Measurements from ENCODE around the gene COPG2. TPM values are rescaled to one million over a fixed set of nuclear protein-coding genes. Genes with fewer than 3 reads are reported as not detected.

COPG2 gene
- total and polyA plus RNA-seq, 2 donors (not counting 1 experiment from before 2014, with no cell fraction given), result 6.1 to 13.4 TPM

DNA sequence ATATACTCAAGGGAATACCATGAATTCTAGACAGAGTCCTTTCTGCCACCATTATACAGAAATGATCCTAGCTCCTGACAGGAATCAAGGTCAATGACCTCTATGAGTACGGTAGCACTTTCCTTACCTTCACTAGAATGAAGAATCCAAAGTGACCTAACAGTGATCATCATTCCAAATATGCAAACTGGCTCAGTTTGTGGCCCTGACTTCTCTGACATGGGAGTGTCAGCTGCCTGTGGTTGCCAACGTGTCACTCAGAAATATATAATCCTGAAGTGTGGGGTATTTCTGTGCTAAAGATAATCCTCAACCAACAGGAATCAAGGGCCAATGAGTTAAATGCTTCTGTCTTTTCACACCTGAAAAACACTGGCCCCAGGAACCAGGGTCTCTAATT lies 45.7 kb downstream of the COPG2 start:
- TF ChIP-seq EZH2 (IDR thresholded peaks at IDR 0.05; ENCODE audit: borderline replicate concordance, insufficient read depth, low read depth, low read length, poor library complexity, severe bottlenecking), result no peak
- TF ChIP-seq, protein P1, sequence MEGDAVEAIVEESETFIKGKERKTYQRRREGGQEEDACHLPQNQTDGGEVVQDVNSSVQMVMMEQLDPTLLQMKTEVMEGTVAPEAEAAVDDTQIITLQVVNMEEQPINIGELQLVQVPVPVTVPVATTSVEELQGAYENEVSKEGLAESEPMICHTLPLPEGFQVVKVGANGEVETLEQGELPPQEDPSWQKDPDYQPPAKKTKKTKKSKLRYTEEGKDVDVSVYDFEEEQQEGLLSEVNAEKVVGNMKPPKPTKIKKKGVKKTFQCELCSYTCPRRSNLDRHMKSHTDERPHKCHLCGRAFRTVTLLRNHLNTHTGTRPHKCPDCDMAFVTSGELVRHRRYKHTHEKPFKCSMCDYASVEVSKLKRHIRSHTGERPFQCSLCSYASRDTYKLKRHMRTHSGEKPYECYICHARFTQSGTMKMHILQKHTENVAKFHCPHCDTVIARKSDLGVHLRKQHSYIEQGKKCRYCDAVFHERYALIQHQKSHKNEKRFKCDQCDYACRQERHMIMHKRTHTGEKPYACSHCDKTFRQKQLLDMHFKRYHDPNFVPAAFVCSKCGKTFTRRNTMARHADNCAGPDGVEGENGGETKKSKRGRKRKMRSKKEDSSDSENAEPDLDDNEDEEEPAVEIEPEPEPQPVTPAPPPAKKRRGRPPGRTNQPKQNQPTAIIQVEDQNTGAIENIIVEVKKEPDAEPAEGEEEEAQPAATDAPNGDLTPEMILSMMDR (IDR thresholded peaks at IDR 0.05), result no peak
- ATAC-seq (ENCODE audit: low read depth), result no peak
- Mint-ChIP-seq H3K27me3 (no peaks in the 10 kb centered on the region), H3K4me3 (no peak overlapping the region), H3K4me1 (peaks cover 3% of the 10 kb centered on the region), H3K27ac (no peak overlapping the region), H3K9me3 (ENCODE audit: insufficient read depth) (peaks cover 5% of the 10 kb centered on the region)
- DNase-seq, result no peak
- Histone ChIP-seq H3K27me3 (replicated peaks in 1 of 4; ENCODE audit: control extremely low read depth in 1 of 4, control insufficient read depth in 3 of 4, insufficient read depth in 4 of 4, low read length in 3 of 4) (no peaks in the 10 kb centered on the region), H3K4me1 (ENCODE audit: control insufficient read depth in 2 of 2, insufficient read depth in 2 of 2, low read length in 2 of 2) (no peaks in the 10 kb centered on the region), H3K79me2 (ENCODE audit: control insufficient read depth, insufficient read depth, low read length) (no peaks in the 10 kb centered on the region), H3K4me2 (replicated peaks; ENCODE audit: low read depth, low read length, poor library complexity, severe bottlenecking) (no peak overlapping the region), H2AFZ (ENCODE audit: insufficient read depth, low read depth, low read length, poor library complexity, severe bottlenecking) (no peak overlapping the region), H3K36me3 (replicated peaks in 1 of 2; ENCODE audit: control extremely low read depth in 1 of 2, control insufficient read depth in 1 of 2, extremely low read depth in 1 of 2, insufficient read depth in 2 of 2, low read length in 1 of 2) (no peaks in the 10 kb centered on the region), H3K27ac (ENCODE audit: low read length in 2 of 2) (no peak overlapping the region), H3K9me3 (ENCODE audit: control extremely low read depth in 1 of 3, control insufficient read depth in 2 of 3, insufficient read depth in 1 of 3, low read length in 2 of 3) (peaks cover 0 to 8% (median 0%) of the 10 kb centered on the region in 3 donors), H4K20me1 (ENCODE audit: control insufficient read depth, insufficient read depth, low read length, poor library complexity, severe bottlenecking) (no peaks in the 10 kb centered on the region), H3K4me3 (ENCODE audit: control extremely low read depth in 1 of 5, extremely low read depth in 1 of 5, insufficient read depth in 1 of 5, low read depth in 2 of 5, low read length in 4 of 5) (no peak overlapping the region), H3K9ac (ENCODE audit: low read length) (no peak overlapping the region)
- POLR2A ChIA-PET, result no interaction called here
- CTCF ChIA-PET, result no interaction called here
- WGBS (ENCODE audit: insufficient coverage), result 90% methylated on average over 1 of the region's 2 CpGs
- intact Hi-C loops (cut with micrococcal nuclease), result no loop called here

DNA sequence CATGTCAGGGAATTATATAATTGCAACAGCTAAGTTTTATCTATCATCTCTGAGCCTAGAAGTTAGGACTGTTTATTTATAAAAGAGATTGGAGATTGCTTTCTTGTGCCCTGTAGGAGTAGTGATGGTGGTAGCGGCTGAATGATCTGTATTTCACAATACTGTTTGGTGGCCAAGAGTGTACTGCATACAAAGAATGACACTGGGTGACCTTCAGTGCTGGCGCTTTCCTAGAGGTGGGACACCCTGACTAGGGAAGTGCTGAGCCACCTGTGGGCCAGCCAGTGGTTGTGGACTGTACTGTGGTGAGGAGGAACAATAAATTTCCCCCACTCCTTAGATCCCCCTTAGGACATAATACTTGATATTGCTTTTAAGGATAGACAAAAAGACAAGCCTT lies 53.0 kb downstream of the COPG2 start:
- ChIA-PET CTCF (no interaction called here), POLR2A (no interaction called here)
- no peak overlapping the region for H3K9ac ChIP-seq (ENCODE audit: low read length)
- no peaks in the 10 kb centered on the region for H3K27me3 ChIP-seq (replicated peaks in 1 of 4; ENCODE audit: control extremely low read depth in 1 of 4, control insufficient read depth in 3 of 4, insufficient read depth in 4 of 4, low read length in 3 of 4)
- H3K9me3 ChIP-seq (ENCODE audit: control extremely low read depth in 1 of 3, control insufficient read depth in 2 of 3, insufficient read depth in 1 of 3, low read length in 2 of 3), result no peaks in the 10 kb centered on the region
- no peaks in the 10 kb centered on the region for H3K79me2 ChIP-seq (ENCODE audit: control insufficient read depth, insufficient read depth, low read length)
- H3K27ac ChIP-seq (ENCODE audit: low read length in 2 of 2), result no peak overlapping the region
- TF ChIP-seq EZH2 (IDR thresholded peaks at IDR 0.05; ENCODE audit: borderline replicate concordance, insufficient read depth, low read depth, low read length, poor library complexity, severe bottlenecking), result no peak
- TF ChIP-seq, protein P1 (IDR thresholded peaks at IDR 0.05), result no peak
- H2AFZ ChIP-seq (ENCODE audit: insufficient read depth, low read depth, low read length, poor library complexity, severe bottlenecking), result no peak overlapping the region
- intact Hi-C loops (cut with micrococcal nuclease), result no loop called here
- Mint-ChIP-seq H3K27me3 (no peaks in the 10 kb centered on the region), H3K9me3 (ENCODE audit: insufficient read depth) (peaks cover 2% of the 10 kb centered on the region), H3K4me3 (no peak overlapping the region), H3K4me1 (no peaks in the 10 kb centered on the region), H3K27ac (no peak overlapping the region)
- H3K4me3 ChIP-seq (ENCODE audit: control extremely low read depth in 1 of 5, extremely low read depth in 1 of 5, insufficient read depth in 1 of 5, low read depth in 2 of 5, low read length in 4 of 5), result no peak overlapping the region
- H3K4me2 ChIP-seq (replicated peaks; ENCODE audit: low read depth, low read length, poor library complexity, severe bottlenecking), result no peak overlapping the region
- no peak for DNase-seq
- 86% methylated on average over 1 of the region's 2 CpGs for WGBS (ENCODE audit: insufficient coverage)
- peaks cover 2 to 31% of the 10 kb centered on the region in 2 experiments for H3K36me3 ChIP-seq (replicated peaks in 1 of 2; ENCODE audit: control extremely low read depth in 1 of 2, control insufficient read depth in 1 of 2, extremely low read depth in 1 of 2, insufficient read depth in 2 of 2, low read length in 1 of 2)
- no peaks in the 10 kb centered on the region for H4K20me1 ChIP-seq (ENCODE audit: control insufficient read depth, insufficient read depth, low read length, poor library complexity, severe bottlenecking)
- no peaks in the 10 kb centered on the region for H3K4me1 ChIP-seq (ENCODE audit: control insufficient read depth in 2 of 2, insufficient read depth in 2 of 2, low read length in 2 of 2)
- ATAC-seq (ENCODE audit: low read depth), result no peak

Data from B cell (primary cell).